Forelimb muscle (tissue), 1 donor: ENCODE data around the gene FAM13A. TPM values are rescaled to one million over a fixed set of nuclear protein-coding genes. Genes with fewer than 3 reads are reported as not detected.
A peak's percentile ranks its signal among the peaks of the same experiment; 100 is the strongest.
"Not testable (repeated sequence)": the region's sequence is repeated elsewhere in the genome, so short reads cannot be mapped to it uniquely, and the experiment has no call there.

ENCODE experiments used
- DNase-seq: peaks from one replicate; pipeline ENCODE4 v3.0.0-alpha.2; 2013; ENCODE audit warnings: low read depth
- polyA plus RNA-seq: library from polyadenylated mRNA; unstranded; fragments of 120-200 nt; gene quantifications from one replicate; pipeline ENCODE4 v1.2.1, GENCODE V29; 2013; ENCODE audit not compliant: insufficient read length

The FAM13A gene
- polyA plus RNA-seq, 1 donor = 36.0 TPM

DNA sequence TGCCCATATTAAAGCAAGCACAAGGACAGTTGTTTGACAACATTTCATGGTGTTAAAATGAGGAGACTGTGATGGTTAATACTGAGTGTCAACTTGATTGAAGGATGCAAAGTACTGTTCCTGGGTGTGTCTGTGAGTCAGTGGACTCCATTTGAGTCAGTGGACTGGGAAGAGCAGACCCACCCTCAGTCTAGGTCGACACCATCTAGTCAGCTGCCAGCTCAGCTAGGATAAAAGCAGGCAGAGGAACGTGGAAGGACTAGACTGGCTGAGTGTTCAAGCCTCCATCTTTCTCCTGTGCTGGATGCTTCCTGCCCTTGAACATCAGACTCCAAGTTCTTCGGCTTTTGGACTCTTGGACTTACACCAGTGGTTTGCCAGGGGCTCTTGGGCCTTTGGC, 203.4 kb downstream of the FAM13A start:
- DNase-seq = not testable (repeated sequence)

DNA sequence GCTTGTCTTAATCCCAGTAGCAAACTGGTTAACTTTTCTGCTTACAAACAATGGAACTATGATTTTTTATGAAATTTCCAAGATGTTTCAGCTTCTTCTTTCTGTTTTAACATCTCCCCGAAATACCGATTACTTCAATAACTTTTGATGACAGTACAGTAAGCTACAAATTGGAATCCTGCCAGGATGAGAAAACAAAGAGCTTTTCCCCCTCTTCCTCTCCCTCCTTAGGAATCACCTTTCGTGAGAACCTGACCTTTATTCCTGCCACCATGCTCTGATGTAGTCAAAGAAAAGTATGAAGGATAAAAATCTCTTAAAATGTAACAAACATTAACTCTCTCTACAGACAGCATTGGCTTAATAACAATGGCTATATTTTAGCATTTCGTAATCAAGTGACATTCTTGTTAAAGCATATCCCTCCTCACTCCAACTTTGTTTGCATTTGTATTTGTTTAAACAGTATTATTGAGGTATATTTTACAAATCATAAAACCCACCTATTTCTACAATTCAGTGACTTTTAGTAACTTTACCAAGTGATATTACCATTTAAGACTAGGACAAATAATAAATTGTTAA, 210.7 kb downstream of the FAM13A start:
- DNase-seq = no peak

DNA sequence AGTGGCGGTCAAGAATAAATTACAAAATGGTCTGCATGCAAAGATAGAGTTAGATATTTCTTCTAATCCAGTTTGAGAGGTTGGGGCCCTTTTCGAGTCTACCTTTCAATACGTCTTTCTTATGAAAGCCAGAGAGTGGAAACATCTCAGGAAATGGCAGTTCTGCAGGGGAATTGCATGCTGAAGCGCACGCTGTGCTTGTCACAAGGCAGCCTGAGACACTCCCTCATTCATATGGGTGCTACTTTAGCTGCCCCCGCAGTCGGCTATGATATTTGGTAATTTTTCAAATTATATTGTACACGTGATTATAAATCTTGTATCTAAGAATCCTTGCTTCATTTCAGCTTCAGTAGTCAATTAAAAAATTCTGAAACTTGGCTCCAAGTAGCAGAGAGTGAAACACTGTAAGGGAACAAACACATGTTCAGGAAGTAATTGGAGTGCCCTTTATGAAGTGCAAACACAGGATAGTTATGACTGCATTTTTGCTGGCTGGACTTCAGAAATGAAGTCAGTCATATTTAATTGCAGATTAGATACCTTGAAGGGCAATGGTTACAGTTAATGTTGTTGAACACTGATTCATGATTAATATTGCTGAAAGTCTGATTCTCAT, 213.8 kb downstream of the FAM13A start:
- no peak for DNase-seq

DNA sequence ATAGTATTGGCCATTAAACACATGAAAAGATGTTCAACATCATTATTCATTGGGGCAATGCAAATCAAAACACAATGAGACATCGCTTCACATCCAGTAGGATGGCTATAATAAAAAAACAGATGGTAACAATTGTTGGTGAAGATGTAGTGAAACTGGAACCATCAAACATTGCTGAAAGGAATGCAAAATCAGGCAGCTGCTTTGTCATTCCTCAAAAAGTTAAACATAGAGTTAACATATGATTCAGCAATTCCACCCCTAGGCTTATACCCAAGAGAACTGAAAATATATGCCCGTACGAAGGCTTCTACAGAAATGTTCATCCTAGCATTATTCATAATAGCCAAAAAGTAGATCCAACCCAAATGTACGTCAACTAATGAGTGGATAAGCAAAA, 215.3 kb downstream of the FAM13A start:
- no peak for DNase-seq

DNA sequence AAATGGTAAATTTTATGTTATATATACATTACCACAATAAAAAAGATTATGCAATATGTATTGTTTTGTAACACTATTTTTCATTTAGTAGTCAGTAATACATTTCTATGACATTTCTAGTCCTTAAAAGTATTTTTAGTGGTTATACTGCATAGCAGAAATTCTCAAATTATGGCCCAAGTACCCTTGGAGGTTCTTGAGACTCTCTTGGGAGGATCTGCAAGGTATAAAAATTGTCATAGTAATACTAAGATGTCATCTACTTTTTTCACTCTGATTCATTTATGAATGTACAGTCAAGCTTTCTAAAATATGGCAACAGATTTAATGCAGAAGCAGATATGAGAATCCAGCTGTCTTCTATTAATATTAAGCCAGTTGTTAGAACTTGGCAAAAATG, 220.8 kb downstream of the FAM13A start:
- DNase-seq = no peak

DNA sequence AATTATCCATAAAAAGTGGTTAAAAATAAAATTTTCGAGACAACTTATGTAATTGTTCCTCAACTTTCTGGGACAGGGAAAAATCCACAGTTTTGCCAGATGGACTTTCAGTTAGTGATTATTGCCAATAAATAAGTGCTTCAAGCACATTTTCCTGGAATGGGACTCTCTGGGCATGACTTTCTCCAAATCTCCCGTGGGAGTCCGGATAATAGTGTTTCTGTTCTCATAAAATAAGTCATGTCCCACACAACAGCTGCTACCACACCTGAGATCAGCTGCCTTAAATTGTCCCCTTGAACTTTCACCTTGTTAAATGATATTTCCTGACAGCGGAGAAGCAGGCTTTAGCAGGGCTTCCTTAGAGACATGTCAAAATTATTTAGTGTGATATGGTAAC, 226.0 kb downstream of the FAM13A start:
- no peak for DNase-seq

DNA sequence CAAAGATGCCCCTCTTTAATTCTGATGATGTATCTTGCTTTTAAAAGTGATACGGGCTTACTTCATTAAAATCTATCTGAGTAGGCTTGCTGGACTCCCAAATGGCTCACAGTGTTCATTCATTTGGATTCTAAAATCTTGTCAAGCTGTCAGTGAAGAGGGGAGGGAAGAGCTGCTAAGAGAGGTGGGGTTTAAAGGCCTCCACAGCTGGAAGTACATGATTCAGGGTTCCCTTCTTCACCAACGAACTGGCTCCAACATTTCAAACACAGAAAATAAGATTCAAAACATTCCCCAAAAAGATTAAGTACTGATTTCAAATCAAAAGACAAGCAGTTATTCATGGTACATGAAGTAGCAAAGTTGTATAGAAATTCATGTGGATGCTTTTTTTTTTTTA, 226.4 kb downstream of the FAM13A start:
- DNase-seq = no peak

DNA sequence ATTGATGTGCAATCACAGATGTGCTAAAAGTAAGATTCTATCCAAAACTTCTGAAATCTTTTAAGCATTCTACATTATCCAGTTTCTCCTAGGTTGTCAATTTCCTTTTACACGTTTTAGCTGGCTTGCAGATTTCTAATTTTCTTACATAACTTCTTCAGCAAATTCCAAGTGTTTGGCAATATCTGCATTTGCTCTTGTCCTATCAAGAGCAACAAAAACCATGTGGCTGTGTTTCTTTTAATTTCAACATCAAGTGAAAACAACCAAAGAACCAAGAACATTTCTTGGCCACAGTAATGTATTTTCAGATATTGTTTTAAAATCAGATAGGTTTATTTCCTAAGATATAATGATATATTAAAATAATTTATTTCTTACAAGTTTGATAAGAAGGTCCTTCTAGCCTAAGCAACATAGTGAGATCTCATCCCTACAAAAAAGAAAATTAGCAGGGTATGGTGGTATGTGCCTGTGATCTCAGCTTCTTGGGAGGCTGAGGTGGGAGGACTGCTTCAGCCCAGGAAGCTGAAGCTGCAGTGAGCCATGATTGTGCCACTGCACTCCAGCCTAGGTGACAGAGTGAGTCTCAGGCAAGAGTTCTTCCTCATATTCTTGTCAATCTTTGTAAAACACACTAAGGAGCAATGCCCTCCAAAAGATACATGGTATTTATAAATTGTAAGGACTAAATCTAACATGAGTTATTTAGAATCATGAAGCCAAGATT, 228.0 kb downstream of the FAM13A start:
- DNase-seq = no peak

DNA sequence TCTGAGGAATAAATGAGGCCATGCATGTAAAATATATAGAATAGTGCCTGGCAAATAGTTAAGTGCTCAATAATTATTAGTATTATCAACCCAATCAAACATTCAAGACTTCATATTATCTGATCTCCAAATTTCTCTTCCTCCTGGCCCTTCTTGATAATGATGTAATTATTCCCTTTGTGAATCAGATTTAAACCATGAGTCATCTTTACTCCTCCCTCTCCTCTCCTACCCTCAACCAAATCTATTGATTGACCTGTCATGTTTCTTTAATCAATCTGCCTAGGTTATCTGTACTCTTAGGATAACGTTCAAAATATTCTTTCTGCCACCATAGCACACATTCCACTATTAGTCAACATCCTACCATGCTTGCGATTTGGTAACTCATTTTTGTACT, 229.5 kb downstream of the FAM13A start:
- DNase-seq = no peak

DNA sequence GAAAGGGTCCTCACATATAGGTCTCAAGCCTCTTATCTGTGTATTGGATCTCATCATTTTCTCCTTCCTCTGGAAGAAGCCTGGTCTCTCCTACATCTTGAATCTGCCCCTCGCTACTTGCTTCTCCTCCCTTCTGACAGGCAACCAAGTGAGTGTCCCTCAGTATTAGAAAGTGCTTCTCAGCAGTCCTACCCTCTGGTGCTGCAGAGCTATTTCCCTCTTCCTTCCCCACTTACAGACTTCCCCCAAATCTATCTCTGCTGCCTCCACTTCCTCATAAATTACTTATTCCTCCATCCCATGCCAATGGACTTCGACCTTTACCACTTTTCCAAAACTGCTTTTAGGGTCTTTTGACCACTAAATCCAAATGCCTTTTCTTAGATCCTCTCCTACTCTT, 230.2 kb downstream of the FAM13A start:
- no peak for DNase-seq

DNA sequence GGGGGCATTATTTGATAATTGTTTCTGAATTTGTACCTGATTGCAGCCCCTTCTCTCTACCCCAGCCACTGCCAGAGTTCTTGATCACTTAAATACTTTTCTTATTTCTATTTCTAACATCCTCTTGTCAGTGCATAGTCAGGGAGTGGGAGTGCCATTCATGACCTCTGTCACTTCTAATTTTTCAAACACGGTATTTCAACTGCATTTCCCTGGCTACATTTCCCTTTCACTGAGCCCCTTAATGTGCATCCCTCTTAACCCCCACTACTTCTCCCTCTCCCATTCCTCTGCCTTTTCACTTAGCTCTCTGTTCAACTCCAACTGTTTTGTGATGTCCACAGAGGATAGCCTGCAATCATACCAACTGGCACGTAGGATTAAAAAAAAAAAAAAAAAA, 231.1 kb downstream of the FAM13A start:
- no peak for DNase-seq

DNA sequence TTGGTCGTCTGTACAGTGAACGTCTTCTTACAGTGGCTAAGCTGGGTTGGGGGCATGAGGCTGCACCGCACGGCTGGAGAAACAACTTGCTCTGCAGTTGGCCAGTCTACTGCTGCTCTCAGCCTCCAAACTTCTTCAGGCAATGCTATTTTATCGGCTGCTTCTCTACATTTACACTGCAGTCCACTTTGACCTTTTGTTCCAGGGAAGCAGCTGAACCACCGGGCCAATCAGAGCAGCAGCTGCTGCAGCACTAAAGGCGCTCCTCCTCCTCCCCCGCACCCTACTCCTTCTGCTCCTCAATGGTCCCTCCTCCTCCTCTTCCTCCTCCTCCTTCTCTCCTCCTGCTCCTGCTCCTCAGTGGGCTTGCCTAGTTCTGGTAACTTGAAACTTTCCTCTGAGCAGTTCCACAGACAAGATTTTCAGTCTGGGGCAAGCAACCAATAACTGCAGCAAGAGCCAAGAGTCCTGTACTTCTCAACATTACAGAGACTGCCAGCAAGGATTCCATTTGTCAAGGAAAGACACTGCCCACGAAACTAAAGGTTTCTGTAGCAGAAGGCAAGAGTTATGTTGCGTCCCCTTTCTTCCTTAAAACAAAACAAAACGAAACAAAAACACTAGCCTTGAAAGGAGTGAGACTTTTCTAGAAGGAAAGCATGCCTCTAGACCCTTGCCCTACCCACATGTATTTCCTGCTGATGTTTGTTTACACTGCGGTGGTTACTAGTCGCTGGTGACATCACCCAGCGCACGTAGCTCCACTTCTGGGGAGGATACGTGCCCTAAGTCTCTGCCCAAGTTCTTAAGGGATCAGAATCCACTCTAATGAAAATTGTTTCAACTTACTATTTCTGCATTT, 233.7 kb downstream of the FAM13A start:
- DNase-seq = peak; percentile 94

DNA sequence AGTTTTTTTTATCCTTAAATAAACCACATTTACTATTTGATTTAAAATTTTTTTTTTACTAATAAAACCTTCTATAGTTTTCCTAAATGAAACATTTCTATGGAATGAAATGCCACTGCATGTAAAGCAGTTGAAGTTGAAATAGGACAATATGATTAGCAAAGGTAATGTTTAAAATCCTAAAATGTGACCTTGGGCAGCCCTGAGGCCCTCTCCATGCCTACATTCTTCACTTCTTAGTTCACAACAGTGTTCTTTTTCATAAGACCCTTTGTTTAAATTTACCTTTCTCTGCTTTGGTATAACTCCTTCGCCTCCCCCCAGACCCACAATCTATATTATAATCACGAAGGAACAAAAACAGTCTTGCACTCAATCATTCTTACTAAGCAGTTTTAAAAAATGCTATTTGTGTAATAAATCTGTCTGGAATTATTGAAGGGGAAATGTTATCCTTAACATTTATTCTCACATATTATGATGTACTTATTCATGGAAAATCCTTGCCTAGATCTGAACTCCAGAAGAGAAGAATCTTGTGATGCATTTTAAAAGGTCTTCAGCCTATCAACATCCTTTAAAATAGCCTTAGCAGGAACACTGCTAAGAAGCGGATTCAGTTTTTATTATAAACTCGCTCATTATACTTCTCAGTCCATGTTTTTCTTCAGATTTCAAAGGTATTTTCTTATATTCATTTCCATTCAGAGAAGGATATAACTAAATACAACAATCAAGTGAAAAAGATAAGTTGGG, 234.8 kb downstream of the FAM13A start:
- no peak for DNase-seq

DNA sequence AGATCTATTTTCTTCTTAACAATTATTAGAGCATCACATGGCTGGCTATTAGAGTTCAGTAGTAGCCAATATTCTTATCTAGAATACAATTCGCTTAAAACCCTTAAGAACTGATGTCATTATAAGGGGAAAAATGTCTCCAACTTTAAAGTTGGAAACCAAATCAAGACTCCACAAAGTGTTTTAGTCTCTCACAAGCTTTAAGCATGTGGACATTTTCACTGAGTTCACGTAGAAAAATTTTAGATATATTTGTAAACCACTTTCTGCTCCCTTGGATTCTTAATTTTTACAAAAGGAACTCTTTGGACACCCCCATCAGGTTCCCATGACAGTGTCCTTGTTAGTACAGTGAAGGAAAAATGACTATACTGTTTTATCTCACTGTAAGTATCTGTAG, 235.5 kb downstream of the FAM13A start:
- no peak for DNase-seq

DNA sequence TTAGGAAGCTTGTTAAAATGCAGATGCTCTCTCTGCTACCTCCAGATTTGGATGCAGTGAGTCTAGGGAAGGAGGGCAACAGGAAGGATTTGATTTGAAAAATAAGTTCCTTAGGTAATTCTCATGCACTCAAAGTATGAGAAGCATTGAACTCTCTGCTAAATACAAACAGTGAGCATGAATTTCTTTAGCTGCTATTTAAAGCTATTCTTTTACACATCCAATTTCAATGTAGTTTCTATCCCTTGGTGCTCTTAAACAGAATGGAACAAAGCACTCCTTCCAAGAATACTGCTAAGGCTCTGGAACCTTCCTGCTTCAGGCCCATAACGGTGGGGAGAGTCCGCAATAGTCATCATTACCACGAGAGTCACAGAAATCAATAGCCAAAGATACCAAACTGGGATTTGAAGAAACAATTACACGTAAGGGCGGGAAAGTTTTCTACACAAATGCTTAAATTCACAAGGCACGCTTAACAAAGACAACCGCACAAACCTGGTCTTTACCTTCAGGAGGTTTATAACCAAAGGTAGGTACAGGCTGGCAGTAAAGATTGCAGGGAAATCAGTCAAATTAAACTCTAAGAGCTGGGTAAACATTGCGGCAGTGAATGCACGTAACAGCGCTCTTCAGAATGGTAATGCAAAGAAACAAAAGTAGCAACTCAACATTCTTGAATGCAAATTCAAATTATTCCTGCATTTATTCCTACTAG, 236.1 kb downstream of the FAM13A start:
- no peak for DNase-seq

DNA sequence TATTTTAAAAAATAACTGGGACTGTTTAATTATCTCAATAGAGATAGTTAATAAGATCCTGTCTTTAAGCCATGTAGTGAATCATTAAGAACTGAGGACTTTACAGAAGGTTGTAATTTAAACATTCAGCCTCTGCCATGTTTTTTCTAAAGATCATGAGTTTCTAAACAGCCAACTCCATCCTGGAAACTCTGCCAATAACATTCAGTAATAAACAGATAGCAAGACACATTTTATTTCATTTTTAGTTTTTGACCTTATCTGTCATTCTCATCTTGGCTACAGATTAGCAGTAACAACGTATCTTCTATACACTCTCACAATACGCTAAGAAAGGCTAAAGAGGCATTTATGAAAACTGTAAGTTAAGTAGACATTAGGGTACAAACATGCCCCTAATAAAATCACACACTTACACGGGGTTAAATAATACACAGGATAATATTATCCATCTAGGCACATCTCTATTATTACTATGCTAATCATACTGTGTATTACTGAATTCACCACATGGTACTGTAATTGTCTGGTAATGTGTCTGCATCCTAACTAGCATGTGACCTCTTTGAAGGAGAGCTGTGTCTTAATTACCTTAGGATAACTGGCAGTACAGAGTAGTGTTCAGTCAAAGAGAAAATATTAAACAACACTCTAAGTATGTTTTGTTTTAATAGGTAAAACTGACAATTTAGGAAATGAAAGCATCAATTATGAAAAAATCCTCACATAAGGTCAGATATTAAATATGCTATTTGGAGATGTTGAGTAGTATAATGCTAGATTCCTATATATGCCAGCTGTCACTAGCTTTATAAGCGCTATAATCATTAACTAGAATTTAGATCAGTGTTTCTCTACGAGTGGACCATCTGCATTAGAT, 236.9 kb downstream of the FAM13A start:
- DNase-seq = no peak

DNA sequence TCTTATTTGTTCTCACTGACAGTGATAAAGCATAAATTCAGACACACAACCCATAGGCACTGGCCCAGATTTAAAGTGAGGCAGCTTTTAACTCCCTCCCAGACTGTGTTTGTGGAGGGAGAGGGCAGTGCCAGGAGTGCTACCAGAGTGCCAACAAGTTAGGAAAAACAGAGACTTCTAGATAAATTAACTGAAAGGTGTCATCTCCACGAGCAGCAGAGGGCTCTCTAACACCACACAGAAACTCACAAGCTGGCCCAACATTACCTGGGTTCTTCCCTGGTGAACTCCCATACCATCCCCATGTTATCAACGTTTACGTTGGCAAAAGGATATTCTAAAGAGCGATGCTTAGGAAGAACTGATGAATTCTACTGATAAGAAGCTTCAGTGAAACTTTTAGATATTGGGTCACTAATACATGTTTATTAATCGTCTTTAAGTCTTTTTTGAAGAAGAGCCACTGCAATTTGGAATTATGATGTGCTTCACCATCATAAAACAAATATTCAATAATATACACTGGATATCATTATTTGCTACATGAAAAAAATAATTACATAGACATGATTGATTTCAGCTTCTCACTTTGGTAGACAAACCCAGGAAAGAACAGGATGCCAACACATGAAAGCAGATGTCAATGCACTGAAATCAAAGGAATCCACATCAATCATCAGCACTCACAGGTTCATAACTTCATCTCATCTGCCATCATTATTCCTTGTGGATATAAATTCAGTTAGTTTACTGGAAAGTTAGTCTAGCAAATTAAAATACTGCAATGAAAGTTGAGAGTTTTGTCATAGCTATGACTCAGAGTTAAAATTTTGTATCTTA, 238.1 kb downstream of the FAM13A start:
- no peak for DNase-seq

DNA sequence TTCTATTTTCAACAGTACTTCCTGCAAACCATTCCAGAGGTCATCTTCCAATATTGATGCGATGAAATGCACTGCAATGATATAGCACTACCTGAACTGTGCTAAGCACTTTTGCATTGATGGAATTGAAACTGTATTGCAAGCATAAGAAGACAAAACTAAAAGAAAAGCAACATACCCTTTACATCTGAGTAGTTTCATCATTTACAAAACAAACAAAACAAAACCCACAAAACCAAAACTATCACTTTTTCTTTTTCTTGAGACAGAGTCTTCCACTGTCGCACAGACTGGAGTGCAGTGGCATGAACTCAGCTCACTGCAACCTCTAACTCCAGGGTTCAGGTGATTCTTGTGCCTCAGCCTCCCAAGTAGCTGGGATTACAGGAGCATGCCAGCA, 239.2 kb downstream of the FAM13A start:
- DNase-seq = no peak

DNA sequence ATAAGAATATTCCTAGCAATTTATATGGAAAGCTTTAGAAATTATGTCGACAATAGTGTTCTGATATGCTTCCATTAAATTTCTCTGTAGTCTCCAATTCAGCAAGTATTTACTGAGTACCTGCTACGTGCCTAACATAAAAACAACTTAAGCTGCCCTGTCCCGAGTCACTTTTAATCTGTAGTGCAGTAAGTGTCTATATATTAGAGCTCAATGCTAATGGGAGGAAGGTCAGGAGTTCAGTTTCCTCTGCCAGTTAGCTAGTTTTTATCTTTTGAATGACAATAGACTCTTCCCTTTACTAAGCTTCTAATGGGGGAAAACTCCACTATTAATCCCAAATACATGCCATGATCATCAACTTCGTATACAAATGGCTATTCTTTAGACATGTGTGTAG, 240.6 kb downstream of the FAM13A start:
- DNase-seq = no peak
